Fibroblast of mammary gland (primary cell): ENCODE data around the gene ZBED4.

Experiments
- DNase-seq: peaks from one replicate; pipeline ENCODE4 v3.0.0-alpha.2; 2010; ENCODE audit warnings: low read depth
- H3K4me3 ChIP-seq: 2 replicates; pipeline ENCODE4 v1.5.1; 2011; ENCODE audit warnings: low read depth, mild to moderate bottlenecking, low read length, moderate library complexity; ENCODE audit not compliant: control insufficient read depth
- TF ChIP-seq, protein P1 (sequence below): conservative IDR thresholded peaks from 2 replicates; pipeline ENCODE4 v1.5.1; 2011; ENCODE audit warnings: low read depth, low read length, inconsistent platforms; ENCODE audit not compliant: control insufficient read depth, insufficient read depth

Gene ZBED4

GRCh38 chr22:49927483-49928184 lies 74.0 kb downstream of the ZBED4 start:
- H3K4me3 ChIP-seq: no peak overlapping the region
- TF ChIP-seq, protein P1, sequence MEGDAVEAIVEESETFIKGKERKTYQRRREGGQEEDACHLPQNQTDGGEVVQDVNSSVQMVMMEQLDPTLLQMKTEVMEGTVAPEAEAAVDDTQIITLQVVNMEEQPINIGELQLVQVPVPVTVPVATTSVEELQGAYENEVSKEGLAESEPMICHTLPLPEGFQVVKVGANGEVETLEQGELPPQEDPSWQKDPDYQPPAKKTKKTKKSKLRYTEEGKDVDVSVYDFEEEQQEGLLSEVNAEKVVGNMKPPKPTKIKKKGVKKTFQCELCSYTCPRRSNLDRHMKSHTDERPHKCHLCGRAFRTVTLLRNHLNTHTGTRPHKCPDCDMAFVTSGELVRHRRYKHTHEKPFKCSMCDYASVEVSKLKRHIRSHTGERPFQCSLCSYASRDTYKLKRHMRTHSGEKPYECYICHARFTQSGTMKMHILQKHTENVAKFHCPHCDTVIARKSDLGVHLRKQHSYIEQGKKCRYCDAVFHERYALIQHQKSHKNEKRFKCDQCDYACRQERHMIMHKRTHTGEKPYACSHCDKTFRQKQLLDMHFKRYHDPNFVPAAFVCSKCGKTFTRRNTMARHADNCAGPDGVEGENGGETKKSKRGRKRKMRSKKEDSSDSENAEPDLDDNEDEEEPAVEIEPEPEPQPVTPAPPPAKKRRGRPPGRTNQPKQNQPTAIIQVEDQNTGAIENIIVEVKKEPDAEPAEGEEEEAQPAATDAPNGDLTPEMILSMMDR: no peak
- DNase-seq: no peak

GRCh38 chr22:49928185-49928495 lies 74.5 kb downstream of the ZBED4 start:
- TF ChIP-seq, protein P1: no peak
- no peak for DNase-seq
- H3K4me3 ChIP-seq: no peak overlapping the region

- TF ChIP-seq, protein P1: no peak
- no peak for DNase-seq
- no peak overlapping the region for H3K4me3 ChIP-seq
These were observed 75.0 kb downstream of the ZBED4 start for GRCh38 chr22:49928555-49929210.

- H3K4me3 ChIP-seq: no peak overlapping the region
- peak; percentile 15 for DNase-seq
- TF ChIP-seq, protein P1: peak; percentile 18
These were observed 75.8 kb downstream of the ZBED4 start for GRCh38 chr22:49929211-49929979.

DNA sequence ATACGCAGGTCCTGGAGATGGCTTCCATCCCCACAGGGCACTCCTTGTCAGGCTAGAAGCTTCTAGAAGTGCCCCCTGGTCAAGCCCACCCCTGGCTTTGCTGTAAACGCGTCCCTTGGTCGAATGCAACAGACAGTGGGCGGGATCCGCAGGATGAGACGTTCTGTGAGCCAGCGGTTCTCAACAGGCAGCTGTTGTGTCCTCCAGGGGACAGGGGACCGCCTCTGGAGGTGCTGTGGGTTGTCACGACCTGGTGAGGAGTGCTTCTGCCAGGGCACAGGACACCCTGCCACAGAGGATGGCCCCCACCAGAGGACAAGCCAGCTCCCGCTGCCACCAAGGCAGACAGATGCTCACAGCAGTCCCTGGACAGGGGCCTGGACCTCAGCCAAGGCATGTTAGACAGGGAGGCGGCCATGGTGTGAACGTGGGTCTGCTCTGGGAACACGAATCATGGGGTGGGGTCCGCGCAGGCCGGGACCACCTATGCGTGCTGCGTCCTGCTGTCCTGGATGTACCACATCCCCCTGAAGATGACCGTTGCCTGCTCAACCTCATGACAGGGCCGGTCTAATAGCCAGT lies 76.4 kb downstream of the ZBED4 start:
- no peak overlapping the region for H3K4me3 ChIP-seq
- DNase-seq: no peak
- TF ChIP-seq, protein P1: no peak

GRCh38 chr22:49930596-49931412 lies 77.2 kb downstream of the ZBED4 start:
- no peak overlapping the region for H3K4me3 ChIP-seq
- TF ChIP-seq, protein P1: peak; percentile 43
- DNase-seq: peak; percentile 58
